ENCODE data around the gene ADGRG1. TPM values are rescaled to one million over a fixed set of nuclear protein-coding genes. Genes with fewer than 3 reads are reported as not detected.
A peak's percentile ranks its signal among the peaks of the same experiment; 100 is the strongest.

Gene ADGRG1
- total RNA-seq, 1 experiment from 2014 or later: 10.2 TPM

DNA sequence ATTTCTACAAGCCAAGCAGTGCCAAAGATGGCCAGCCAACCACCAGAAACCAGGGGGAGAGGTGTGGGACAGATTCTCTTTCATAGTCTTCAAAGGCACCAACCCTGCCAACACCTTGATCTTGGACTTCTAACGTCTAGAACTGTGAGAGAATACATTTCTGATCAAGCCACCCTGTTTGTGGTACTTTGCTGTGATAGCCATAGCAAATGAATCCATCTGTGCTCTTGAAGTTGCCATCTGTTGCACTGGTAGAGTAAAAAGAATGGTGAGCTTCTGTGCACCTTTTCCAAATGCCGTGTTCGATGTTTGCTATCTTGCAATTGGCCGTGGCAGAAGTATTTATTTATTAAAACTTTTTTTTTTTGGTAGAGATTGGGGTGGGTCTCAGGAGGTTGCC is 16.7 kb upstream of the ADGRG1 start:
- Mint-ChIP-seq H3K4me3 (ENCODE audit: unreplicated experiment) (no peak overlapping the region), H3K9me3 (ENCODE audit: unreplicated experiment) (no peaks in the 10 kb centered on the region), H3K36me3 (ENCODE audit: insufficient read depth, unreplicated experiment) (no peaks in the 10 kb centered on the region), H3K4me1 (ENCODE audit: insufficient read depth, unreplicated experiment) (peaks cover 13% of the 10 kb centered on the region), H3K27ac (ENCODE audit: low read depth, unreplicated experiment) (no peak overlapping the region), H3K27me3 (ENCODE audit: insufficient read depth, unreplicated experiment) (no peaks in the 10 kb centered on the region)
- no peak for DNase-seq (ENCODE audit: unreplicated experiment)
- TF ChIP-seq, protein P1, sequence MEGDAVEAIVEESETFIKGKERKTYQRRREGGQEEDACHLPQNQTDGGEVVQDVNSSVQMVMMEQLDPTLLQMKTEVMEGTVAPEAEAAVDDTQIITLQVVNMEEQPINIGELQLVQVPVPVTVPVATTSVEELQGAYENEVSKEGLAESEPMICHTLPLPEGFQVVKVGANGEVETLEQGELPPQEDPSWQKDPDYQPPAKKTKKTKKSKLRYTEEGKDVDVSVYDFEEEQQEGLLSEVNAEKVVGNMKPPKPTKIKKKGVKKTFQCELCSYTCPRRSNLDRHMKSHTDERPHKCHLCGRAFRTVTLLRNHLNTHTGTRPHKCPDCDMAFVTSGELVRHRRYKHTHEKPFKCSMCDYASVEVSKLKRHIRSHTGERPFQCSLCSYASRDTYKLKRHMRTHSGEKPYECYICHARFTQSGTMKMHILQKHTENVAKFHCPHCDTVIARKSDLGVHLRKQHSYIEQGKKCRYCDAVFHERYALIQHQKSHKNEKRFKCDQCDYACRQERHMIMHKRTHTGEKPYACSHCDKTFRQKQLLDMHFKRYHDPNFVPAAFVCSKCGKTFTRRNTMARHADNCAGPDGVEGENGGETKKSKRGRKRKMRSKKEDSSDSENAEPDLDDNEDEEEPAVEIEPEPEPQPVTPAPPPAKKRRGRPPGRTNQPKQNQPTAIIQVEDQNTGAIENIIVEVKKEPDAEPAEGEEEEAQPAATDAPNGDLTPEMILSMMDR (IDR thresholded peaks at IDR 0.05; ENCODE audit: unreplicated experiment): no peak
- ChIA-PET CTCF (interaction anchor here (3.4 to 5.8 kb wide), 2 partner anchors 11 to 37 kb away, joined by 27 to 51 read pairs; no protein-coding TSS in a partner anchor), POLR2A (interaction anchor here (0.7 kb wide), 1 partner anchor 361 kb away, joined by 3 read pairs; no protein-coding TSS in a partner anchor)
- BruUV-seq (replicated peaks): no TSS peak
- intact Hi-C loops (cut with micrococcal nuclease): no loop called here

DNA sequence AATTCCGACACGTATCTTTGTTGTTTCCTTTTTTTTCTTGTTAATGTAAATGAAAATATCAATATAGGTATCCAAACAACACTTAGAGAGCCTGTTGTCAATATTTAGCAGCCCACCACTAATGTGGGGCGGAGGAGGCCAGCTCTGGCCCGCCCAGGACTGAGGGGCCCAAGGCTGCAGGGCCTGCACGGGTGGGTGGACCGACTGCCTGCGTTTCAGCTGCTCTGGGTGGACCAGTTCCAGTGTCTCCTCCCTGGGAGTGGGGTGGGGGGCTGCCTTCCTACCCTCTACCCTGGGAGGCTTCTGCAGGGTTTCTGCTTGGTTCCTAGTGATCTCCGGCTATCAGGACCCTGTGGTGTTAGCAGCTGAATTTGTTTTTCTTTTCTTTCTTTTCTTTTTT is 15.9 kb upstream of the ADGRG1 start:
- CTCF ChIA-PET: interaction anchor here (0.5 kb wide), 1 partner anchor 590 kb away, joined by 3 read pairs; no protein-coding TSS in a partner anchor
- no peak overlapping the region for H3K4me3 Mint-ChIP-seq (ENCODE audit: unreplicated experiment)
- H3K36me3 Mint-ChIP-seq (ENCODE audit: insufficient read depth, unreplicated experiment): no peaks in the 10 kb centered on the region
- no peak overlapping the region for H3K27ac Mint-ChIP-seq (ENCODE audit: low read depth, unreplicated experiment)
- intact Hi-C loops (cut with micrococcal nuclease): no loop called here
- H3K4me1 Mint-ChIP-seq (ENCODE audit: insufficient read depth, unreplicated experiment): peaks cover 13% of the 10 kb centered on the region
- DNase-seq (ENCODE audit: unreplicated experiment): no peak
- BruUV-seq (replicated peaks): no TSS peak
- TF ChIP-seq, protein P1 (IDR thresholded peaks at IDR 0.05; ENCODE audit: unreplicated experiment): no peak
- POLR2A ChIA-PET: no interaction called here
- no peaks in the 10 kb centered on the region for H3K27me3 Mint-ChIP-seq (ENCODE audit: insufficient read depth, unreplicated experiment)
- H3K9me3 Mint-ChIP-seq (ENCODE audit: unreplicated experiment): no peaks in the 10 kb centered on the region

DNA sequence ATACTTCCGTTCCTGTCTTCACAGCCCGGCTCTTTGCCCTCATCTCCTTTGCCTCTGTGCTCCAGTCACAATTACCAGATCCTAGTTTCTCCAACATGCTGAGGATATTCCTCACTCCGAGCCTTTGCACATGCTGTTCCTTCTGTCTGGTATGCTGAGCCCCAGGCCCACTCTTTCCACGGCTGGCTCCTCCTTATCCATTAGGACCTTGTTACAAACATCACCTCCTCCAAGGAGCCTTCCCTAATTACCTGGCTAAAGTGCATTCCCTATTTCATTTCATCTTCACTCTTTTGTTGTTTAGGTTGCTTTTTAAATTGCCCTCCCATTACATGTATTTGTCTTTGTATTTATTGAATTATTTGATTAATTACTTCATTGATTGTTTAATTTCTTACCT is 14.9 kb upstream of the ADGRG1 start:
- intact Hi-C loops (cut with micrococcal nuclease): no loop called here
- peak overlapping the region; percentile 67 for H3K27ac Mint-ChIP-seq (ENCODE audit: low read depth, unreplicated experiment)
- BruUV-seq (replicated peaks): no TSS peak
- no peak for DNase-seq (ENCODE audit: unreplicated experiment)
- H3K9me3 Mint-ChIP-seq (ENCODE audit: unreplicated experiment): no peaks in the 10 kb centered on the region
- H3K4me3 Mint-ChIP-seq (ENCODE audit: unreplicated experiment): no peak overlapping the region
- POLR2A ChIA-PET: no interaction called here
- TF ChIP-seq, protein P1 (IDR thresholded peaks at IDR 0.05; ENCODE audit: unreplicated experiment): no peak
- CTCF ChIA-PET: interaction anchor here (1.1 kb wide), 1 partner anchor 13 kb away, joined by 4 read pairs; no protein-coding TSS in a partner anchor
- H3K4me1 Mint-ChIP-seq (ENCODE audit: insufficient read depth, unreplicated experiment): peaks cover 21% of the 10 kb centered on the region
- H3K27me3 Mint-ChIP-seq (ENCODE audit: insufficient read depth, unreplicated experiment): no peaks in the 10 kb centered on the region
- H3K36me3 Mint-ChIP-seq (ENCODE audit: insufficient read depth, unreplicated experiment): no peaks in the 10 kb centered on the region

DNA sequence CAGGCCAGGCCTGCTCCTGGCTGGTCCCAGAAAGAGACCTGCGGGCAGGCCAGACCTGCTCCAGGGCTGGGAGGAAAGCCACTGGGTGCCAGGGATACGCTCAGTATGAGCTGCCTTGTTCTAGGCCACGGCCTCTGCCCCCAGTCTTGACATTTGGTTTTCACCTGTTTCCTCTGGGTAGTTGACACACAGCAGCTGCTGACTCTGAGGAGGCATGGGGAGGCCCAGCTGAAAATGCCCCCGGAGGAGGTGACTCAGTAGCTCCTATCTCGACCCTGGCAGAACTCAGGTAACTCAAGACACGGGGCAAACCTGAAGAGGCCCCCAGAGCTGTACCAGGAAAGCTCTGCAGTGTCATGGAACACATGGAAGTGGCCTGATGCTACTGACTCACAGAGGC is 13.9 kb upstream of the ADGRG1 start:
- POLR2A ChIA-PET: interaction anchor here (0.5 kb wide), 1 partner anchor 834 kb away, joined by 3 read pairs; no protein-coding TSS in a partner anchor
- TF ChIP-seq, protein P1 (IDR thresholded peaks at IDR 0.05; ENCODE audit: unreplicated experiment): no peak
- H3K4me1 Mint-ChIP-seq (ENCODE audit: insufficient read depth, unreplicated experiment): peaks cover 31% of the 10 kb centered on the region
- intact Hi-C loops (cut with micrococcal nuclease): no loop called here
- H3K9me3 Mint-ChIP-seq (ENCODE audit: unreplicated experiment): no peaks in the 10 kb centered on the region
- no peak overlapping the region for H3K4me3 Mint-ChIP-seq (ENCODE audit: unreplicated experiment)
- BruUV-seq (replicated peaks): no TSS peak
- peak overlapping the region; percentile 67 for H3K27ac Mint-ChIP-seq (ENCODE audit: low read depth, unreplicated experiment)
- no peak for DNase-seq (ENCODE audit: unreplicated experiment)
- no peaks in the 10 kb centered on the region for H3K36me3 Mint-ChIP-seq (ENCODE audit: insufficient read depth, unreplicated experiment)
- no peaks in the 10 kb centered on the region for H3K27me3 Mint-ChIP-seq (ENCODE audit: insufficient read depth, unreplicated experiment)
- CTCF ChIA-PET: interaction anchor here (0.6 to 1.6 kb wide), 6 partner anchors 14 to 57 kb away, joined by 3 to 5 read pairs (median 4); no protein-coding TSS in a partner anchor
